ENCODE data around the gene PRELP.
"Not testable (repeated sequence)": the region's sequence is repeated elsewhere in the genome, so short reads cannot be mapped to it uniquely, and the experiment has no call there.

Gene PRELP

GRCh38 chr1:203454986-203455471, 20.6 kb upstream of the PRELP start:
- DNase-seq = peak; percentile 68

GRCh38 chr1:203455706-203456105, 19.9 kb upstream of the PRELP start:
- no peak for DNase-seq

GRCh38 chr1:203456577-203456976, 19.0 kb upstream of the PRELP start:
- no peak for DNase-seq

- no peak for DNase-seq
These were observed 17.5 kb upstream of the PRELP start for GRCh38 chr1:203458078-203458477.

DNA sequence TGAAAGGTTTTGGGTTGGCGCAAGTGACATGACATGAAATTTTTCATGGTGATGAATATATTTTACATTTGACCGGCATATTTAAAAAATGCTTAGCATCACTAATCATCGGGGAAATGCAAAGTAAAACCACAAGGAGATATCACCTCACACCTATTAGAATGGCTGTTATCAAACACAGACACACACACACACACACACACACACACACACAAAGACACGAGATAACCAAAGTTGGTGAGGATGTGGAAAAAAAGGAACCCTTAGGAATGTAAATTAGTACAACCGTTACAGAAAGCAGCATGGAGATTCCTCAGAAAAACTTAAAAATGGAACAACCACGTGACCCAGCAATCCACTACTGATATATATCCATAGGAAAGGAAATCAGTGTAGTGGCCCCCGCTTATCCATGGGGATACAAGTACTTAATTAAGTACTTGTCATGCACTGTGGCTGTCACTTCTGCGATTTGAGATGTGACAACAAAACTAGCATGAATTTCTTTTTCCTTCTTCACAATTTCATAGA, 15.9 kb upstream of the PRELP start:
- no peak for DNase-seq

- DNase-seq = no peak
These were observed 13.9 kb upstream of the PRELP start for GRCh38 chr1:203461717-203462116.

GRCh38 chr1:203462143-203462542, 13.5 kb upstream of the PRELP start:
- no peak for DNase-seq

DNA sequence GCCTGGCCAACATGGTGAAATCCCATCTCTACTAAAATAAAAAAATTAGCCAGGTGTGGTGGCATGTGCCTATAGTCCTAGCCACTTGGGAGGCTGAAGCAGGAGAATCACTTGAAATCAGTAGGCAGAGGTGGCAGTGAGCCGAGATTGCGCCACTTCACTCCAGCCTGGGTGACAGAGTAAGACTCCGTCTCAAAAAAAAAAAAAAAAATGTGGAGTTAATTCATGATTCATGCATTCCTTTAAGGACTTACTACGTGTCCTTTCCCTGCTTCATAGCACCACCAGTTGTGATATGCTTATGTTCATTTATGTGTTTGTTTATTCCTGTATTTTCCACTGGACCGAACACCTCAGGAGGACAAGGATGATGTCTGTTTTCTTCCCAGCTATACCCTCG, 12.7 kb upstream of the PRELP start:
- DNase-seq = no peak

- DNase-seq = no peak
These were observed 12.0 kb upstream of the PRELP start for GRCh38 chr1:203463469-203464062.

DNA sequence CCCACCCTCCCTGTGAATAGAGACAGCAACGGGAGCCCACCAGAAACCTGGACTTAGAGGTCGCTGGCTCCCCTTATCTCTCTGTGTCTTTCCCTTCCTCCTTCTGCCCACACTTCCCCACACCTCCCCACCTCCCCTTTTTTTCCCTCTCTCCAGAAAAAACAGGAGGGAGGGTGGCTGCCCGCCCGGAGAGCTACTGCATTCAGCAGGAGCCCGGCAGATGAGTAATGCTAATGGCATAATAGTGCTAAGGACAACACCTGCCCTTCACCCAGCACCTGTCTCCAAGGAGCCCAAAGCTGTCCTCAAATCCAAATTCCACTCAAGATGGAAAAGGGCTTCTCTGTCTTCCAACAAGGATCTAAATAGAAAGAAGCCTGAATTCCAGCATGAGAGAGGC, 11.4 kb upstream of the PRELP start:
- DNase-seq = no peak

DNA sequence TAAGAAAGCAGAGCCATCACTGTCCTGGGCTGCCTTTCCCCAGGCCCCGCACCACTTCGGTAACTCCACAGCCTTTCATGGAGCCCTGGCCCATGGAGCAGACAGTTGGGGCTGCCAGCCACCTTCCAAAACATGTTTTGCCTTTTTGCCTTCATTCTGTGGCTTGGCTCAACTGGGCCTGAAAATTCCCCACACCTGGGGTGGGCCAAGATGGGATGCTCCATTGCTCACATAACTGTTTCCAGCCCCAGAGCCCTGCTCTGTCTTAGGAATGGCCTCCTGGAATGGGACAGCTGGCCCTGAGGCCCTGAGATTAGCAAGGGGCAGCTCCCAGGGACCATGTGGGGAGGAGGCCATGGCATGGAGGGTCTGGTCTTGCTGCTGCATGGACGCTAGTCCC, 10.9 kb upstream of the PRELP start:
- DNase-seq = no peak

- DNase-seq = no peak
These were observed 10.3 kb upstream of the PRELP start for GRCh38 chr1:203465146-203465798.

GRCh38 chr1:203465948-203466347, 9.7 kb upstream of the PRELP start:
- peak; percentile 82 for DNase-seq

GRCh38 chr1:203466906-203467549, 8.6 kb upstream of the PRELP start:
- DNase-seq = not testable (repeated sequence)

GRCh38 chr1:203467550-203467921, 8.1 kb upstream of the PRELP start:
- DNase-seq = no peak

DNA sequence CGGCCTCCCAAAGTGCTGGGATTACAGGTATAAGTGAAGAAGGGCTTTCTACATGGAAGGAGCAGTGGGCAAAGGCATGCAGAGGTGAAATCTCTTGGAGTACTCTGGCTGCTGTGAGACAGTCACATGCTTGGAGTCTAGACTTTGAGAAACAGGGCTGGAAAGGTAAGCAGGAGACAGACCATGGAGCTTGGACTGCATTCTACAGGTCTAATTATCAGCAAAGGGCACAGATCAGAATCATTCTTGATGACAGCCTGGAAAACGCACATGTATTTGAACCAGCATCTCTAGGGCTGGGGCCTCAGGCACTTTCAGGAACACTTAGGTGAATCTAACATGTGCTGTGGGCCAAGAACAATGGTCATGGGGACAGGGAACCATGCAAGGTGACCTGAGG, 7.3 kb upstream of the PRELP start:
- no peak for DNase-seq

- no peak for DNase-seq
These were observed 5.4 kb upstream of the PRELP start for GRCh38 chr1:203470240-203470639.

GRCh38 chr1:203471841-203472240, 3.8 kb upstream of the PRELP start:
- no peak for DNase-seq

GRCh38 chr1:203473281-203473680, 2.3 kb upstream of the PRELP start:
- no peak for DNase-seq

GRCh38 chr1:203473781-203474305, 1.8 kb upstream of the PRELP start:
- DNase-seq = no peak

DNA sequence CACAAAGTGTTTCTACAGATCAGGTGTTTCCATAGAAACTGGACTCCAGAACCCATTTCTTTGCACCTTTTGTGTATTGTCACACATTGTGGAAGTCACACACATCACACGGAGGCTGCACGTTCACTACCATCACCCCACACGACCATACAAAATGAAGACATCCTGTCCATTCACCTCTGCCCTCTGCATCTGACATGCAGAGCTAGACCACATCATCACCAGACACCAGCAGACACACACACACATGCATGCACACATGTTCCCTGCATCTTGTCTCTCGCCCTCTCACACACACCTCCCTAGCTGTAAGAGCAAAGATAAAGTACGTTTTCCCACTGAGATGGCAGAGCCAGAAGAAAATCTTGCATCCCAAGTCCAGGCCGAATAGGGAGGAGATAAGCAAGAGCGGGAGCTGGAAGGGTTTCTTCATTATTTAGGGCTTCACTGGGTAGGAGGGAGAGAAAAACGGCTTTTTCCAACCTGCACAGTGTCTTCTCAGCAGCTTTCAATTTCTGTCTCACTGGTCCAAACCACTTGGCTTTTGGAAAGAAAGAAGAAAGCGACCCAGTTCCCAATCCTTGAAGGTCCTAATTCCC, 709 bp downstream of the PRELP start:
- no peak for DNase-seq

GRCh38 chr1:203477748-203478147, 2.1 kb downstream of the PRELP start:
- no peak for DNase-seq

DNA sequence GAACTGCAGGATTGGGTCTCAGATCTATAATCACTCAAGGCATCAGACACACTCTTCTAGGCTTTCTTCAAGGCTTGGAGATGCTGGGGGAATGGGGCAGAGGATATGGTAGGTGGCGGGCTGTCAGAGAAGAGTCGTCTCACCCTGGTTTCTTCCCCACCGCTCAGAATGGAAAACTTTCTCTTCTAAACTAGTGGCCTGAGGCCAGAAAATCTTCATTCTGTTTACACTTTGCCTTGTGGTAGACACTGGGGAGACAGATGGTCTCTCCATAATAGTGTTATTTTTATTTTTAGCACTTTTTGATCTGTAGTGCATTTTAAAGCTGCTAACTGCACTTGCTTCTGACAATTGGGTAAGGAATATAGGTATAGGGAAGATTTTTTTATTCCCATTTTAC, 2.6 kb downstream of the PRELP start:
- no peak for DNase-seq

DNA sequence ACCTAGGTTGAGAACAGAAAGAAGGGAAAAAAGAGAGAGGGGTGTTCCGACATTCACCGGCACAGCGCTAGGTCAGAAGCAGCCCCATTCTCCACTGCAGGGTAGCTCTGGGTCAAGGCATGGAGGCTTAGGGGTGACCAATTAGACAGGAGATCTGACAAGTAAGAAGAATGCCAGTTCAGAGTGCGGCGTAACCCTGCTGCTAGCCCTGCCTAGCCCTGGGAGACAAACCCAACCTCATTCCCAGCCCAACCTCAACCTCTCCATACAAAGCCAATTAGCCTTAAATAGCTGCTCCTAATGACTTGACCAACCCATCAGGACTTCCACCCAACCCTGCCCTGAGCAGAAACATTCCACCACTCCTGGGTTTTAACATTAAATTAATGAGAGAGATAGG, 3.4 kb downstream of the PRELP start:
- no peak for DNase-seq

Data from right hindlimb (tissue), 1 donor.